K562 (cell line): ENCODE measurements around the gene IFRD1. TPM values are rescaled to one million over a fixed set of nuclear protein-coding genes. Genes with fewer than 3 reads are reported as not detected.

Experiments
- EGR1 ChIP-seq: fragments of 450-650 bp; conservative IDR thresholded peaks from 2 replicates; pipeline ENCODE4 v1.6.1; 2017; ENCODE audit warnings: mild to moderate bottlenecking
- HSF4 ChIP-seq: fragments of 250-450 bp; sonication (Bioruptor Pico); IDR thresholded peaks from 2 replicates; pipeline ENCODE4 v2.1.2; 2022; ENCODE audit warnings: mild to moderate bottlenecking, moderate library complexity, borderline replicate concordance
- NR4A1 ChIP-seq, 2 experiments: fragments of 250-450 bp in 1 of 2; fragments of 450-650 bp in 1 of 2; sonication (Bioruptor Pico) in 1 of 2; IDR thresholded peaks; 2 replicates each; pipeline versions ENCODE4 v1.4.0 to v1.6.1; 2016 to 2020; ENCODE audit warnings: mild to moderate bottlenecking in 2 of 2, missing compliant biosample characterization in 1 of 2, missing genetic modification characterization in 1 of 2, moderate library complexity in 1 of 2
- RAD21 ChIP-seq, 2 experiments: fragments of 250-450 bp in 1 of 2; fragments of 450-650 bp in 1 of 2; sonication (Bioruptor Pico) in 1 of 2; formaldehyde crosslinking in 1 of 2; IDR thresholded peaks in 1 of 2; conservative IDR thresholded peaks in 1 of 2; 2 replicates each; pipeline versions ENCODE4 v1.4.0 to v1.8.0; 2020 to 2022; ENCODE audit warnings: mild to moderate bottlenecking in 2 of 2, moderate library complexity in 1 of 2
- RCOR1 ChIP-seq, 2 experiments: IDR thresholded peaks; 2 replicates each; pipeline ENCODE4 v1.6.1; 2012; ENCODE audit warnings: low read depth in 2 of 2, low read length in 2 of 2, borderline replicate concordance in 1 of 2, improper control_type of control experiment in 1 of 2
- U2AF2 ChIP-seq: fragments of 200-400 bp; formaldehyde crosslinking; optimal IDR thresholded peaks from 2 replicates; pipeline ENCODE3; 2017; ENCODE audit warnings: low read depth, mild to moderate bottlenecking, low read length
- ZC3H11A ChIP-seq: IDR thresholded peaks from 2 replicates; pipeline ENCODE4 v1.6.1; 2012; ENCODE audit warnings: low read depth, low read length, improper control_type of control experiment
- ZNF212 ChIP-seq: fragments of 450-650 bp; formaldehyde crosslinking; IDR thresholded peaks from 2 replicates; pipeline ENCODE4 v1.4.0; 2020; ENCODE audit warnings: mild to moderate bottlenecking
- ZNF695 ChIP-seq: fragments of 450-650 bp; formaldehyde crosslinking; IDR thresholded peaks from 2 replicates; pipeline ENCODE4 v1.4.0; 2020; ENCODE audit warnings: mild to moderate bottlenecking, moderate library complexity
- polyA plus RNA-seq, 8 experiments: library from polyadenylated mRNA; depleted of rRNA in 4 of 8; stranded (reverse) in 5 of 8; unstranded in 3 of 8; fragments of >200 nt; fragmentation: Nextera tagmentation in 2 of 8; fragmentation: Illumina TruSeq in 1 of 8; extraction: Ambion mirVana in 2 of 8; extraction: Trizol in 1 of 8; gene quantifications; 2 replicates each; pipeline versions ENCODE4 v1.2.1 to v1.2.3, GENCODE V29; 2011 to 2014; ENCODE audit warnings: inconsistent platforms in 1 of 8, missing spikeins in 1 of 8
- total RNA-seq, 7 experiments: library from RNA; depleted of rRNA in 6 of 7; stranded (reverse); fragments of >200 nt in 6 of 7; fragmentation: Illumina TruSeq in 2 of 7; extraction: Trizol in 2 of 7; gene quantifications; 2 replicates each; pipeline versions ENCODE4 v1.2.1 to v1.2.3, GENCODE V29; 2011 to 2021; ENCODE audit warnings: low replicate concordance in 1 of 7
- TF ChIP-seq, protein P1 (sequence below): sonication (generic); formaldehyde crosslinking; IDR thresholded peaks from 2 replicates; pipeline ENCODE4 v1.8.0; 2022; ENCODE audit warnings: mild to moderate bottlenecking, missing genetic modification reagents, borderline replicate concordance
- TF ChIP-seq, protein P2 (sequence below): fragments of 450-650 bp; IDR thresholded peaks from 2 replicates; pipeline ENCODE4 v1.6.1; 2017; ENCODE audit warnings: mild to moderate bottlenecking, moderate library complexity
- TF ChIP-seq, protein P3 (sequence below): fragments of 200-600 bp; sonication (generic); IDR thresholded peaks from one replicate; pipeline ENCODE4 v1.6.1; 2012; ENCODE audit warnings: mild to moderate bottlenecking, low read depth, low read length, inconsistent platforms

Gene IFRD1
- total and polyA plus RNA-seq, 9 of the 15 experiments (the other 6 are each of a cell fraction or from before 2014, with no cell fraction given): 27.6 to 81.8 (median 68.1) TPM

DNA sequence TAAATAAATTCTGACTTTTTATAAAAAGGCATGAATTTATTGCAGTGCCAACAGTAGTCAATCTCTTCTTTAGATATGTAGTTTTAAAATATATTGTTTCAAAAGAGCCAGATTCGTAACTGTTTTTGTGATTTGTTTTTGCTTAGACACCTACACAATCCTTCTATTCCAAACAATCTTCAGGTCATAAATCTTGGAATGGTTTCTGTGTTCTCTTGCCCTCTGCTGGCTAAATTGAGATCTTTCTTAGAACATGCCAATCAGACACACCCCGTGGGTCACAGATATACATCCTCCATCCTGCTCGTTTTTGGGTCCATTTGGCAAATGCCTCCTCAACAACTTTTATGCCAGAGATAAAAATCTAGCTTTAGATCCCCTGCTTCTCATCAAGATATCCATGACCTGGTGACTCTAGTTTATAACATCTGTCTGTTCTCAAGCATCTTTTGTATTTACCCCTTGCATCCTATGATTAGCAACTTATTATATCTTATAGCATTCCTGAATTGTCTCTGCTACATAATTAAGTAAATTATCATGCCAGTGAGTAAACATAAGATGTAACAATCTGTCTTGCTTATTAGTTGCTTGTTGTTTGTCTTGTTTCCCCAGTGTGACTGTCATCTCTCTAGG, 35.3 kb upstream of the IFRD1 start (continued):
- TF ChIP-seq, protein P1, sequence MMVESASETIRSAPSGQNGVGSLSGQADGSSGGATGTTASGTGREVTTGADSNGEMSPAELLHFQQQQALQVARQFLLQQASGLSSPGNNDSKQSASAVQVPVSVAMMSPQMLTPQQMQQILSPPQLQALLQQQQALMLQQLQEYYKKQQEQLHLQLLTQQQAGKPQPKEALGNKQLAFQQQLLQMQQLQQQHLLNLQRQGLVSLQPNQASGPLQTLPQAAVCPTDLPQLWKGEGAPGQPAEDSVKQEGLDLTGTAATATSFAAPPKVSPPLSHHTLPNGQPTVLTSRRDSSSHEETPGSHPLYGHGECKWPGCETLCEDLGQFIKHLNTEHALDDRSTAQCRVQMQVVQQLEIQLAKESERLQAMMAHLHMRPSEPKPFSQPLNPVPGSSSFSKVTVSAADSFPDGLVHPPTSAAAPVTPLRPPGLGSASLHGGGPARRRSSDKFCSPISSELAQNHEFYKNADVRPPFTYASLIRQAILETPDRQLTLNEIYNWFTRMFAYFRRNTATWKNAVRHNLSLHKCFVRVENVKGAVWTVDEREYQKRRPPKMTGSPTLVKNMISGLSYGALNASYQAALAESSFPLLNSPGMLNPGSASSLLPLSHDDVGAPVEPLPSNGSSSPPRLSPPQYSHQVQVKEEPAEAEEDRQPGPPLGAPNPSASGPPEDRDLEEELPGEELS: no peak
- TF ChIP-seq HSF4 (CRISPR knock-in tag) (no peak), U2AF2 (no peak), ZNF212 (CRISPR knock-in tag) (no peak), EGR1 (0 out of 2 replicates have a peak, but pooled peaks have one; percentile 15), NR4A1 (CRISPR knock-in tag; IDR thresholded peaks at IDR 0.05) (no peak), NR4A1 (tag; IDR thresholded peaks at IDR 0.05) (no peak), RAD21 (CRISPR knock-in tag; conservative IDR thresholded peaks at IDR 0.05 in 1 of 2, IDR thresholded peaks at IDR 0.05 in 1 of 2) (peak; percentile 84 to 86), ZNF695 (no peak), RCOR1 (IDR thresholded peaks at IDR 0.05; ENCODE audit: borderline replicate concordance in 1 of 2, low read depth in 2 of 2, low read length in 2 of 2) (peak in 1 of 2 experiments; percentile 25; a peak in 1 of 4 replicates), ZC3H11A (no peak)
- TF ChIP-seq, protein P2, sequence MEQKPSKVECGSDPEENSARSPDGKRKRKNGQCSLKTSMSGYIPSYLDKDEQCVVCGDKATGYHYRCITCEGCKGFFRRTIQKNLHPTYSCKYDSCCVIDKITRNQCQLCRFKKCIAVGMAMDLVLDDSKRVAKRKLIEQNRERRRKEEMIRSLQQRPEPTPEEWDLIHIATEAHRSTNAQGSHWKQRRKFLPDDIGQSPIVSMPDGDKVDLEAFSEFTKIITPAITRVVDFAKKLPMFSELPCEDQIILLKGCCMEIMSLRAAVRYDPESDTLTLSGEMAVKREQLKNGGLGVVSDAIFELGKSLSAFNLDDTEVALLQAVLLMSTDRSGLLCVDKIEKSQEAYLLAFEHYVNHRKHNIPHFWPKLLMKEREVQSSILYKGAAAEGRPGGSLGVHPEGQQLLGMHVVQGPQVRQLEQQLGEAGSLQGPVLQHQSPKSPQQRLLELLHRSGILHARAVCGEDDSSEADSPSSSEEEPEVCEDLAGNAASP: 0 out of 2 replicates have a peak, but pooled peaks have one; percentile 1
- TF ChIP-seq, protein P3, sequence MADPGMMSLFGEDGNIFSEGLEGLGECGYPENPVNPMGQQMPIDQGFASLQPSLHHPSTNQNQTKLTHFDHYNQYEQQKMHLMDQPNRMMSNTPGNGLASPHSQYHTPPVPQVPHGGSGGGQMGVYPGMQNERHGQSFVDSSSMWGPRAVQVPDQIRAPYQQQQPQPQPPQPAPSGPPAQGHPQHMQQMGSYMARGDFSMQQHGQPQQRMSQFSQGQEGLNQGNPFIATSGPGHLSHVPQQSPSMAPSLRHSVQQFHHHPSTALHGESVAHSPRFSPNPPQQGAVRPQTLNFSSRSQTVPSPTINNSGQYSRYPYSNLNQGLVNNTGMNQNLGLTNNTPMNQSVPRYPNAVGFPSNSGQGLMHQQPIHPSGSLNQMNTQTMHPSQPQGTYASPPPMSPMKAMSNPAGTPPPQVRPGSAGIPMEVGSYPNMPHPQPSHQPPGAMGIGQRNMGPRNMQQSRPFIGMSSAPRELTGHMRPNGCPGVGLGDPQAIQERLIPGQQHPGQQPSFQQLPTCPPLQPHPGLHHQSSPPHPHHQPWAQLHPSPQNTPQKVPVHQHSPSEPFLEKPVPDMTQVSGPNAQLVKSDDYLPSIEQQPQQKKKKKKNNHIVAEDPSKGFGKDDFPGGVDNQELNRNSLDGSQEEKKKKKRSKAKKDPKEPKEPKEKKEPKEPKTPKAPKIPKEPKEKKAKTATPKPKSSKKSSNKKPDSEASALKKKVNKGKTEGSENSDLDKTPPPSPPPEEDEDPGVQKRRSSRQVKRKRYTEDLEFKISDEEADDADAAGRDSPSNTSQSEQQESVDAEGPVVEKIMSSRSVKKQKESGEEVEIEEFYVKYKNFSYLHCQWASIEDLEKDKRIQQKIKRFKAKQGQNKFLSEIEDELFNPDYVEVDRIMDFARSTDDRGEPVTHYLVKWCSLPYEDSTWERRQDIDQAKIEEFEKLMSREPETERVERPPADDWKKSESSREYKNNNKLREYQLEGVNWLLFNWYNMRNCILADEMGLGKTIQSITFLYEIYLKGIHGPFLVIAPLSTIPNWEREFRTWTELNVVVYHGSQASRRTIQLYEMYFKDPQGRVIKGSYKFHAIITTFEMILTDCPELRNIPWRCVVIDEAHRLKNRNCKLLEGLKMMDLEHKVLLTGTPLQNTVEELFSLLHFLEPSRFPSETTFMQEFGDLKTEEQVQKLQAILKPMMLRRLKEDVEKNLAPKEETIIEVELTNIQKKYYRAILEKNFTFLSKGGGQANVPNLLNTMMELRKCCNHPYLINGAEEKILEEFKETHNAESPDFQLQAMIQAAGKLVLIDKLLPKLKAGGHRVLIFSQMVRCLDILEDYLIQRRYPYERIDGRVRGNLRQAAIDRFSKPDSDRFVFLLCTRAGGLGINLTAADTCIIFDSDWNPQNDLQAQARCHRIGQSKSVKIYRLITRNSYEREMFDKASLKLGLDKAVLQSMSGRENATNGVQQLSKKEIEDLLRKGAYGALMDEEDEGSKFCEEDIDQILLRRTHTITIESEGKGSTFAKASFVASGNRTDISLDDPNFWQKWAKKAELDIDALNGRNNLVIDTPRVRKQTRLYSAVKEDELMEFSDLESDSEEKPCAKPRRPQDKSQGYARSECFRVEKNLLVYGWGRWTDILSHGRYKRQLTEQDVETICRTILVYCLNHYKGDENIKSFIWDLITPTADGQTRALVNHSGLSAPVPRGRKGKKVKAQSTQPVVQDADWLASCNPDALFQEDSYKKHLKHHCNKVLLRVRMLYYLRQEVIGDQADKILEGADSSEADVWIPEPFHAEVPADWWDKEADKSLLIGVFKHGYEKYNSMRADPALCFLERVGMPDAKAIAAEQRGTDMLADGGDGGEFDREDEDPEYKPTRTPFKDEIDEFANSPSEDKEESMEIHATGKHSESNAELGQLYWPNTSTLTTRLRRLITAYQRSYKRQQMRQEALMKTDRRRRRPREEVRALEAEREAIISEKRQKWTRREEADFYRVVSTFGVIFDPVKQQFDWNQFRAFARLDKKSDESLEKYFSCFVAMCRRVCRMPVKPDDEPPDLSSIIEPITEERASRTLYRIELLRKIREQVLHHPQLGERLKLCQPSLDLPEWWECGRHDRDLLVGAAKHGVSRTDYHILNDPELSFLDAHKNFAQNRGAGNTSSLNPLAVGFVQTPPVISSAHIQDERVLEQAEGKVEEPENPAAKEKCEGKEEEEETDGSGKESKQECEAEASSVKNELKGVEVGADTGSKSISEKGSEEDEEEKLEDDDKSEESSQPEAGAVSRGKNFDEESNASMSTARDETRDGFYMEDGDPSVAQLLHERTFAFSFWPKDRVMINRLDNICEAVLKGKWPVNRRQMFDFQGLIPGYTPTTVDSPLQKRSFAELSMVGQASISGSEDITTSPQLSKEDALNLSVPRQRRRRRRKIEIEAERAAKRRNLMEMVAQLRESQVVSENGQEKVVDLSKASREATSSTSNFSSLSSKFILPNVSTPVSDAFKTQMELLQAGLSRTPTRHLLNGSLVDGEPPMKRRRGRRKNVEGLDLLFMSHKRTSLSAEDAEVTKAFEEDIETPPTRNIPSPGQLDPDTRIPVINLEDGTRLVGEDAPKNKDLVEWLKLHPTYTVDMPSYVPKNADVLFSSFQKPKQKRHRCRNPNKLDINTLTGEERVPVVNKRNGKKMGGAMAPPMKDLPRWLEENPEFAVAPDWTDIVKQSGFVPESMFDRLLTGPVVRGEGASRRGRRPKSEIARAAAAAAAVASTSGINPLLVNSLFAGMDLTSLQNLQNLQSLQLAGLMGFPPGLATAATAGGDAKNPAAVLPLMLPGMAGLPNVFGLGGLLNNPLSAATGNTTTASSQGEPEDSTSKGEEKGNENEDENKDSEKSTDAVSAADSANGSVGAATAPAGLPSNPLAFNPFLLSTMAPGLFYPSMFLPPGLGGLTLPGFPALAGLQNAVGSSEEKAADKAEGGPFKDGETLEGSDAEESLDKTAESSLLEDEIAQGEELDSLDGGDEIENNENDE: no peak
